GM18499 (cell line): ENCODE measurements around the gene EYA2.

Experiments
- ATAC-seq: cut with Tn5 transposase; IDR thresholded peaks from one replicate; pipeline ENCODE4 v1.9.1; 2021; ENCODE audit warnings: moderate number of reproducible peaks; ENCODE audit not compliant: insufficient read depth, unreplicated experiment

Gene EYA2

GRCh38 chr20:46974669-46975434, 80.2 kb downstream of the EYA2 start:
- ATAC-seq: no peak

- no peak for ATAC-seq
Observed at GRCh38 chr20:46975976-46976375, 81.3 kb downstream of the EYA2 start.

GRCh38 chr20:46977204-46977603, 82.6 kb downstream of the EYA2 start:
- no peak for ATAC-seq

GRCh38 chr20:46977909-46978588, 83.4 kb downstream of the EYA2 start:
- no peak for ATAC-seq

GRCh38 chr20:46978951-46979491, 84.4 kb downstream of the EYA2 start:
- ATAC-seq: no peak

- no peak for ATAC-seq
Observed at GRCh38 chr20:46979603-46980241, 85.1 kb downstream of the EYA2 start.

GRCh38 chr20:46981184-46981583, 86.5 kb downstream of the EYA2 start:
- no peak for ATAC-seq

- no peak for ATAC-seq
Observed at GRCh38 chr20:46983466-46983865, 88.8 kb downstream of the EYA2 start.

- ATAC-seq: no peak
Observed at GRCh38 chr20:46984405-46984804, 89.8 kb downstream of the EYA2 start.

GRCh38 chr20:46985250-46985649, 90.6 kb downstream of the EYA2 start:
- ATAC-seq: no peak

- ATAC-seq: no peak
Observed at GRCh38 chr20:46985671-46986070, 91.0 kb downstream of the EYA2 start.

GRCh38 chr20:46987001-46987400, 92.4 kb downstream of the EYA2 start:
- ATAC-seq: no peak

- ATAC-seq: no peak
Observed at GRCh38 chr20:46990017-46990595, 95.5 kb downstream of the EYA2 start.

- ATAC-seq: no peak
Observed at GRCh38 chr20:46990596-46991104, 96.0 kb downstream of the EYA2 start.

- no peak for ATAC-seq
Observed at GRCh38 chr20:46991168-46991567, 96.5 kb downstream of the EYA2 start.

- ATAC-seq: no peak
Observed at GRCh38 chr20:46991880-46992639, 97.4 kb downstream of the EYA2 start.

- no peak for ATAC-seq
Observed at GRCh38 chr20:46992640-46993035, 98.0 kb downstream of the EYA2 start.

- ATAC-seq: no peak
Observed at GRCh38 chr20:46993465-46994095, 98.9 kb downstream of the EYA2 start.

- ATAC-seq: peak; percentile 79
Observed at GRCh38 chr20:46994341-46994740, 99.7 kb downstream of the EYA2 start.
